ENCODE results near the gene LHX8.
"Not testable (repeated sequence)": the region's sequence is repeated elsewhere in the genome, so short reads cannot be mapped to it uniquely, and the experiment has no call there.

Gene LHX8

GRCh38 chr1:75133750-75134646 lies at the start of gene LHX8:
LHX8 (plus strand) TSS chr1:75134388; CDS start chr1:75136615, 2,227 bp downstream.
- DNase-seq (ENCODE audit: low spot score): no peak

GRCh38 chr1:75085931-75086330 lies 48.3 kb upstream of the LHX8 start:
- no peak for DNase-seq (ENCODE audit: low spot score)

- DNase-seq (ENCODE audit: low spot score): no peak
Measured at GRCh38 chr1:75087278-75087677, 46.9 kb upstream of the LHX8 start.

- no peak for DNase-seq (ENCODE audit: low spot score)
Measured at GRCh38 chr1:75092141-75092540, 42.0 kb upstream of the LHX8 start.

GRCh38 chr1:75097654-75098053 lies 36.5 kb upstream of the LHX8 start:
- no peak for DNase-seq (ENCODE audit: low spot score)

- DNase-seq (ENCODE audit: low spot score): no peak
Measured at GRCh38 chr1:75099581-75099980, 34.6 kb upstream of the LHX8 start.

- DNase-seq (ENCODE audit: low spot score): no peak
Measured at GRCh38 chr1:75100481-75101092, 33.6 kb upstream of the LHX8 start.

GRCh38 chr1:75112362-75112951 lies 21.7 kb upstream of the LHX8 start:
- DNase-seq (ENCODE audit: low spot score): not testable (repeated sequence)

GRCh38 chr1:75115654-75116053 lies 18.5 kb upstream of the LHX8 start:
- DNase-seq (ENCODE audit: low spot score): no peak

- no peak for DNase-seq (ENCODE audit: low spot score)
Measured at GRCh38 chr1:75123756-75124155, 10.4 kb upstream of the LHX8 start.

- no peak for DNase-seq (ENCODE audit: low spot score)
Measured at GRCh38 chr1:75124510-75124909, 9.7 kb upstream of the LHX8 start.

- DNase-seq (ENCODE audit: low spot score): no peak
Measured at GRCh38 chr1:75125161-75125726, 8.9 kb upstream of the LHX8 start.

- DNase-seq (ENCODE audit: low spot score): no peak
Measured at GRCh38 chr1:75126611-75127101, 7.5 kb upstream of the LHX8 start.

- DNase-seq (ENCODE audit: low spot score): no peak
Measured at GRCh38 chr1:75127916-75128717, 6.1 kb upstream of the LHX8 start.

GRCh38 chr1:75129660-75129982 lies 4.6 kb upstream of the LHX8 start:
- DNase-seq (ENCODE audit: low spot score): no peak

- DNase-seq (ENCODE audit: low spot score): no peak
Measured at GRCh38 chr1:75129983-75130789, 4.0 kb upstream of the LHX8 start.

- DNase-seq (ENCODE audit: low spot score): no peak
Measured at GRCh38 chr1:75130865-75131564, 3.2 kb upstream of the LHX8 start.

GRCh38 chr1:75131565-75132241 lies 2.5 kb upstream of the LHX8 start:
- DNase-seq (ENCODE audit: low spot score): no peak

GRCh38 chr1:75132242-75132811 lies 1.9 kb upstream of the LHX8 start:
- no peak for DNase-seq (ENCODE audit: low spot score)
